ENCODE measurements around the gene TRIM74. TPM values are rescaled to one million over a fixed set of nuclear protein-coding genes. Genes with fewer than 3 reads are reported as not detected.
"Not testable (repeated sequence)": the region's sequence is repeated elsewhere in the genome, so short reads cannot be mapped to it uniquely, and the experiment has no call there.

Gene TRIM74
- total and polyA plus RNA-seq, 9 of the 15 experiments (the other 6 are each of a cell fraction or from before 2014, with no cell fraction given), result not detected

DNA sequence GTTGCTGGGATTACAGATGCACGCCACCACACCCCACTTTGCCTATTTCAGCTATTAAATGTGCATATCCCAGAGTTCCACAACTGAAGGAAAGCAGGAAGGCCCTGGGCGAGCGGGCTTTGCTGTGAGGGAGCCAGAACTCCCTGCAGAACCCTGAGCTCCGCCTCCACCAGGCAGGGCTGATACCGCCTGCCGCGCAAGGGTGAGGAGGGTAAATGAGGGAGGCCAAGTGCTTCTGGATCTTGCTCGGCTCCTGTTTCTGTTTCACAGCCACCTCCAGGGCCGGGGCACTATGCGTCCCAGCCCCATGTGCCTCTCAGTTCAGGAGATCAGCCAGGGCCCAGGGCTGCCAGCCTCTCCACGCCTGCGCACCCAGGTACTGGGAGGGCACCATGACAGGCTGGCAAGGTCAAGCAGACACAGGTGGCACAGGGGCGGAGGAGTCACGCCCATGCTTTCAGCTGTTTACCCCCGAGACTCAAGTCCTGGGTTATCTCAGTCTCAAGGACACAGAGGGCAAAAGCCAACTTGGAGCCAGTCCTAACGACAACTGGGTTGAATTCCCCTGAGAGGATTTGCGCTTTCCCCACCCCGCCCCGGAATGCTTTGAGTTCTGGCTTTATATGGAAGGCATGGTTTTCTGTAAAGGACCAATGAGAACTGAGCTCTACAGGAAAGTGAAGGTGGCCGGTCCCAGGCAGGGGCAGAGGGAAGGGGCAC, 8.5 kb downstream of the TRIM74 start:
- ATAC-seq, result peak; percentile 7; the same call in 2 of the 3 replicates
- H4K20me1 ChIP-seq (replicated peaks; ENCODE audit: control insufficient read depth, insufficient read depth, low read length); H3K4me2 ChIP-seq (ENCODE audit: insufficient read depth, low read length); H3K36me3 ChIP-seq (ENCODE audit: control insufficient read depth, insufficient read depth, low read length); H3K9me3 ChIP-seq (replicated peaks; ENCODE audit: control insufficient read depth, insufficient read depth, low read depth, low read length); H3K27ac ChIP-seq (ENCODE audit: extremely low read depth, low read depth, low read length); intact Hi-C loops (cut with micrococcal nuclease); in situ Hi-C loops (cut with MboI); H3K4me3 ChIP-seq; CTCF ChIA-PET (ENCODE audit: low intra/inter-chr PET ratio); H3K9me1 ChIP-seq (ENCODE audit: control insufficient read depth, insufficient read depth, low read length); H2AFZ ChIP-seq (ENCODE audit: low read depth, low read length); H3K9ac ChIP-seq (ENCODE audit: insufficient read depth in 1 of 2, low read depth in 2 of 2, low read length in 2 of 2); DNase-seq (ENCODE audit: extremely low read depth in 1 of 4, low spot score in 3 of 4); H3K27me3 ChIP-seq (ENCODE audit: control insufficient read depth in 2 of 2, insufficient read depth in 2 of 2, low read length in 2 of 2); POLR2A ChIA-PET; H3K4me1 ChIP-seq (replicated peaks in 1 of 2; ENCODE audit: control insufficient read depth in 2 of 2, insufficient read depth in 2 of 2, low read length in 2 of 2); H3K79me2 ChIP-seq (ENCODE audit: control insufficient read depth, insufficient read depth, low read length); FAIRE-seq; BruUV-seq (replicated peaks): not testable (repeated sequence)
- WGBS (ENCODE audit: insufficient coverage, low coverage, missing lambda C conversion rate), result no CpG with 5 or more reads among the region's 20 CpGs

DNA sequence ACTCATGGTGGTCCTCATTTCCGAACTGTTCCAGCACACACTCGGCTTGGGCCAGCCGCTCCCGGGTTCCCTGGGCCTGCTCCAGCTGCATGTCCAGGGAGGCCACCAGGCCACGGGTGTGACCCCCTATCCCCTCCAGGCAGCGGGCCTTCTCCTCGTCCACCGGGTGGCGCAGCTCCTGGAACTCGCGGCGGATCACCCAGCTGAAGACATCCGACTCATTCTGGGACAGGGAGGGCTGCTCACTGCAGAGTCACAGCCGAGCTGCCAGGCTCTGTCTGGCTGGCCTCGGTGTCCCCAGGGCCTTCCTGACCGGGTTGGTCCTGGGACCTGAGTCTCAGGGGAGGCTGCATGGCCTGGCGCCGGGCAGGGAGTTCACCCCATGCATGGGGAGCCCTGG, 9.2 kb downstream of the TRIM74 start:
- intact Hi-C loops (cut with micrococcal nuclease); H2AFZ ChIP-seq (ENCODE audit: low read depth, low read length); H3K27ac ChIP-seq (ENCODE audit: extremely low read depth, low read depth, low read length); H3K4me1 ChIP-seq (replicated peaks in 1 of 2; ENCODE audit: control insufficient read depth in 2 of 2, insufficient read depth in 2 of 2, low read length in 2 of 2); in situ Hi-C loops (cut with MboI); H3K4me3 ChIP-seq; H3K27me3 ChIP-seq (ENCODE audit: control insufficient read depth in 2 of 2, insufficient read depth in 2 of 2, low read length in 2 of 2); DNase-seq (ENCODE audit: extremely low read depth in 1 of 4, low spot score in 3 of 4); H4K20me1 ChIP-seq (replicated peaks; ENCODE audit: control insufficient read depth, insufficient read depth, low read length); H3K9ac ChIP-seq (ENCODE audit: insufficient read depth in 1 of 2, low read depth in 2 of 2, low read length in 2 of 2); FAIRE-seq; H3K4me2 ChIP-seq (ENCODE audit: insufficient read depth, low read length); H3K36me3 ChIP-seq (ENCODE audit: control insufficient read depth, insufficient read depth, low read length); H3K9me1 ChIP-seq (ENCODE audit: control insufficient read depth, insufficient read depth, low read length); BruUV-seq (replicated peaks); POLR2A ChIA-PET; H3K9me3 ChIP-seq (replicated peaks; ENCODE audit: control insufficient read depth, insufficient read depth, low read depth, low read length); CTCF ChIA-PET (ENCODE audit: low intra/inter-chr PET ratio); H3K79me2 ChIP-seq (ENCODE audit: control insufficient read depth, insufficient read depth, low read length): not testable (repeated sequence)
- peak; percentile 94 for ATAC-seq
- WGBS (ENCODE audit: insufficient coverage, low coverage, missing lambda C conversion rate), result 45% methylated on average over 4 of the region's 18 CpGs

Data from K562 (cell line).